Measurements from ENCODE around the gene MEIKIN.
A peak's percentile ranks its signal among the peaks of the same experiment; 100 is the strongest.
"Not testable (repeated sequence)": the region's sequence is repeated elsewhere in the genome, so short reads cannot be mapped to it uniquely, and the experiment has no call there.

Gene MEIKIN

DNA sequence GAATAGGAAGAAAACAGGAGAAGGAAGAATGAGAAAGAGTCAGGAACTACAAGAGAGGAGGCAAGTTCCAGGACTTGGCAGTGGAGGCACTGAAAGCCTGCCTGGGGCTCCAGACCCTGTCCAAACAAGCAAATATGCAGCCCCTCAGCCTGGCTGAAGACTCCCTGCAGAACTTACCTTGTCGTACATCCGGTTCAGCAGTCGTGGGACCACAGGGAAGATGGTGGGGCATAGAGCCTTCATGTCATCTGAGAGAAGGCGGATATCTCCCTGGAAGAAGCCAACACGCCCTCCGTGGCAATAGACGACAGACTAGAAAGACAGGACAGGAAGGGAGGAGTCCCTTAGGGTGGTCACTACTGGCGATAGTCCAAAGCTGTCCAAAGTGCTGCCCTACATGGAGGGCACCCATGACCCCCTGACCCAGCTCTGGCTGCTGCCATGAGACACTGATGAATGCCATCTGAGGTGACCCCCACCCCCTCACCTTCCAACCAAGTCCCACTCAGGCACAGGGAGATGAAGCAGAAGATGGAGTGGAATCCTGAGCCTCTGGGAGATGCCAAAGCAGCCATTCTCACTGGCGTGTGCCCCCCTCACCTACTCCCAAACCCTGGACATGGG lies 27.7 kb upstream of the MEIKIN start:
- no peak for DNase-seq

DNA sequence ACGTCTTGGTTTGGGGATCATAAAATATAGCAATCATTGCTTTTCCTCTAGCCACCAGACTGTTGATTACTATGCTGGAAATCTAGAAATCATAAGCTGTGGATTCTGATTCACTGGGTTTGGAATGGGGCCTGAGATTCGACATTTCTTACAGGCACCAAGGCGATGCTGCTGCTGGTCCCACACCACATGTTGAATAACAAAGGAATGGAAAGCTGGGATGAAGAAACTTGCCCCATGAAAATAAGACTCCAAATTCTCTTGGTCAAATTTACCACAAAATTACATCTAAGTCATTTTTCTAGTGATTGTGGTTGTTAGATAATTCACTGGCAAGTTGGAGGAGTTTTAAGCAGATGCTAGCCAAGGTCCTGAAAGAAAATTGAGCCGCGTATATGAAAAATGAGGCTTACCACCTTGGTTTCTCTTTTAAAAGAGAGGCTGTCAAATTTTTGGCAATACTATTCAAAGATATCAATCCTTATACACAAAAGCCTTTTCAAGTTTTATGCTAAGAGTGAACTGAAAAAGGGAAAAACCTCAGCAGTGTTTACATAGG lies 23.0 kb upstream of the MEIKIN start:
- DNase-seq, result no peak

DNA sequence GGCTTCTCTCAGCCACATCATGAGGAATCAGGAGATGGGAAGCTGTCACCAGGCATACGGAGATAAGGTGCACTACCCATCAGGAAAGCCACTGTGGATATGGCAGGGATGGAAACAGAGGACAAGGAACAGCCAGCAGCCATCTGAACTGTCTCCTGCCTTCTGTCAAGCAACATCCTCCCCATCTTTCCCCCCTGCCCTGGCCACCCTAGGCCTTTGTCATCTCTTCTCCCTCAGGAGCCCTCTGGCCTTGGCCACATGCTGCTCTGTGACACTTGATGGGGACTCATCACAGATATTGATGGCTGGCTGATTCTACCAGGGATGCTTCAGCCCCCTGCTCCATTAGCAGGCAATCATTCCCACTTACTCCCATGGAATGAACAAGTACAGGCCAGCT lies 21.1 kb upstream of the MEIKIN start:
- no peak for DNase-seq

DNA sequence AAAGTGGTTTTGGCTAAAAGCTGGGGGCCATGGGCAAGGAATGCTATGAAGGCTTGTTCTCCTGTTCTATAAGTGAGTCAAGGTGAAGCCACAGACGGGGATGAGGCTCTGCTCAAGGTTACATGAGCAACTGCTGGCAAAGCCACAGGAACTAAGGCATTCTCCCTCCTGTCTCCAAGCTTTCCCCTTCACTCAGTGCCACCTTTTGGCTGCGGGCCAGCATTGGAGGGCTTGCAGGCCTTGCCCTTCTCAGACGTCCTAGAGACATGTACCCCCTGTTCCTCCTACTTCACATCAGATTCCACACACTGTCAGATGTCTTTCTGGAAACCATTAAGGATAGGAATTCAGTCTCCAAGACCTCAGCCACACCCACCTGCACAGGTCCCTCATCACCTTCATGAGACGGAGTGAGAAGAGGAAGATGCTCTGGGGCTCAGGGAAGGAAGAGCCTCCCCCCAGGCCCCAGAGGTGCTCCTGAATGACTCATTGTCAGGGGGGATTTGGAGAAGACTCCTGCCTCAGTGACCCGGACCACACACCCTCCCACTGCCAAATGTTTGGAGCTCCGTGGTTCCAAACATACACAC lies 20.5 kb upstream of the MEIKIN start:
- DNase-seq, result no peak

DNA sequence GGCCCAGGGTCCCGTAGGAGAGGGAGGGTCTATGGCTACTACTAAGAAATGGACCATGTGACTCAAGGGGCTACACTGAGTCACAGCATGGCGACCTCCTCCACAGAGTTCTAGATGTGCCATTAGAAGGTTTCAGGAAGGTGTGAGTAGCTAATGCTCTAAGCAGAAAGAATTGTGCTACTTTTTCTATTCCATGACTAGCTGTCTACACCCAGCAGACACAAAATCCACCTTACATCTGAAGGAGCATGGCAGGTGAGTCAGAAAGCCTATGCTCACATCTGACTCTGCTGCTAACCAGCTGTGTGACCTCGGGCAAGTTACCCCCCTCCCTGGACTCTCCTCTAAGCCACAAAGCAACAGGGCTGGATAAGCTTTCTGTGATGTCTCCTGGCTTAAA lies 14.4 kb upstream of the MEIKIN start:
- no peak for DNase-seq

DNA sequence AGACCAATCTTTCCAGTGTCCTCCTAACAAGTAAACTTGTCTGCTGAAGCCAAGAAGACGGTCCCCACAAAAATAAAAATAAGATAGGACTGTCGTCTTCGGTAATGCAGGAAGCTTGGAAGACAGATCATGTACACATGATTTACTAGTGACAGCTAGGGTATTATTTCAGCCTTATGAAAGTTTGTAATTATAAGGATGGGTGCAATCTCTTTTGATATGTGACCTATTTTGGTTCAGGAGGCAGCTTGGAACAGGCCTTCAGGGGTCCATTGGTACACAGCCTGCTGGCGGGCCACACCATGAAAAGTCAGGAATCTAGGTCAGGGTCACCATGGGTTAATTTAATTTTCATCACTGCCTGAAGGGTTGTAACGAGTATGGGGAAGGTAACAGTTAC lies 13.7 kb upstream of the MEIKIN start:
- DNase-seq, result no peak

DNA sequence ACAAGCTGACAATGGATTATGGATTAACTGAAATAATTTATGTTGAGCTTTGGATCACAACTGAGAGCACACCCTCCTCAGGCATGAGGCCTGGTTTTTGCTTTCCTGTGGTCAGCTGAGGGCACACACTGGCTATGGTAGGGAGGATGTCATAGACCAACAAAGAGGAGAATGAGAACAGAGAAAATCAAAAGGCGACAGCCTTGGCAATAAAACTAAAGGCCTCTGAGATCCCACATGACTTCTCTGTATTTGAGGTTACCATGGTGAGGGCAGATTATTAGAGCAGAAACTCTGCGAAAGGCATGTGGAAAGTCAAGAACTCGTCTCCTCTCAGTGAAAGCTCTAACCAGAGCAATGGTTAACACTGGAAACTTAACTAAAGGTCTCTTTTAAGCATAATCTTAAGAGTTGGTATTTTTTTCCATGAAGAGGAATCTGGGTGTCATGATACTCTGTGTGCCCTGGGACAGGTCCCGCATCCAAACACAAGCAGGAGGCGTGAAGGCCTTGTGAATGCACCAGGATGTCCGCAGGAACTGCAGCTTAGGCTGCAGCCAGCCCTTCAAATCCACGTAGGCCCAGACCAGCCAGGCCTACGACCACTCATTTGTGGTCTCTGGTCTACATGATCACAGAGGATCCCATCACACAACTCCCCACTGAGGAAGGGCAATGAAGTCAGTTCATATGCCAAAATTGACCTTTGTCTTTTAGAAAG lies 12.4 kb upstream of the MEIKIN start:
- DNase-seq, result no peak

DNA sequence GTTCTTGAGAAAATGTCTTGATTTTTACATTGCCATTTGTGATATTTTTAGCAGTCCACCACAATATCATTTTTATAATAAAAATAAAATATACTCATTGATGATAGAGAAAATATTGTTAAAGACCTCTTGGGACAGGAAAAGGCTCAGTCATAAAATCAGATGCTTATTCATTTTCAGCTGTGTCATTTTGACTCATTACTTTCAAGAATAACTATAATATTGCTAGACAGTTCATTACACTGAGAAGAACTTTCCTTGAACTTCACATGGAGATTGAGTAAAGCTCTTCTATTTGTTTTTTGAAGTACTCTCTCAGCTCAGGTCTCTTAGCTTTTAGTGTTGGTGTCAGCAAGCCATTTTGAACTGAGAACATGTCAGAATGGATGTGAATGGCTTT lies 8.5 kb upstream of the MEIKIN start:
- no peak for DNase-seq

DNA sequence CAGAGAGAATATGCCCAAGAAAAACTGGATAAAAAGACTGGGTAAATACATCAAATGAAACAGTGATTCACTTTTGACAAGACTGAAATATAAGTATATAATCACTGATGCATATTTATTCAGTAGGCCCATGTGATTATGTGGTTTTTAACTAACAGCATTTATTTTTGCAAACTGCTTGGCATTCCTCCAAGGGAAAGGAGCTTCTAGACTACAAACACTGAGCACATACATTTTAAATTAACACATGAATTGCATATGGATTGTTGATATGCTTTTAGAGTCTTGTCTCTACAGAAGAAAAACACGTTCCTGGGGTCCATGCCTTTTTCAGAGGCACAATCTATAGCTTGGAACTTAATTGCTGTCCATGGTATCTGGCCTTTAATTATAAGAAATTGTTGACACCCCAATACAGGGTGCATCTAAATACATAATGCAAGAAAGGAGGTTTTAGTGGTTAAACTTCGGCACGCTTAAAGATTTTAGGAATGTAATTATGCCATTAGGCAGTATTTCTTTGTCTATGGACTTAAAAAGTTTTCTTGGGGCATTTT lies 6.9 kb upstream of the MEIKIN start:
- peak; percentile 20 for DNase-seq

DNA sequence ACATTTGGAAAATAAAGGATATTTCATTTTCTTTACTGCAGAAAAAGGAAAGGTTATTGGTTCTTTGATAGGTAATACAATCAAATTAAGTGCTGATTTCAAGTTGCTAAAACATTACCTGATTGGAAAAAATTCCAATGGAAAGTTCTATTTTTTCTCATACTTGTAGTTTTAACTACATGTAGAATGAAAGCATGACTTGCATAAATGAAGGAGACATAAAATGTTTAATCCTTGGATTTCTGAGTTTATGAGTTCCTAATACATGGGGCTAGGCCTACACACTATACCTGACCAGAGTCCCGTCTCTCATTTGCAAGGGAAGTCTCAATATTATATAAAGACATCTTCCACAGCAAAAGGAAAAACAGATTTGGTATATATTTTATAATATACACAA lies 5.2 kb upstream of the MEIKIN start:
- DNase-seq, result no peak

DNA sequence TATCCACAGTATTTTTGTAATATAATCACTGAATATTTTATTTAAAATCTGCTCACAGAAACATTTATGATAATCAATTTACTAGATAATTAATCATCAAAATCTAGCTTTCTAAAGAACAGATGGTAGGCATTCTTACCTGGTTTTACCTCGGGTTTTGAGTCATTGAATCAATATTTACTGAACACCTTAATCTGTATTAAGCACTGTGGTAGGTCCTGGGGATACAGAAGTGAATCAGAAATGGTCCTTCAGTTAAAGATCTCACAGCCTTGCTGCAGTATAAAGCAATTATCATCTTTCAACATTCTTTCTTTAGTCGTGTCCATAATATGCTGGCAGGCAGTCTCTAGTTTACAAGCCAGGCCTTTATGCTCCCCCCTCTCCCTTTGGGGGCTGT lies 2.0 kb upstream of the MEIKIN start:
- no peak for DNase-seq

DNA sequence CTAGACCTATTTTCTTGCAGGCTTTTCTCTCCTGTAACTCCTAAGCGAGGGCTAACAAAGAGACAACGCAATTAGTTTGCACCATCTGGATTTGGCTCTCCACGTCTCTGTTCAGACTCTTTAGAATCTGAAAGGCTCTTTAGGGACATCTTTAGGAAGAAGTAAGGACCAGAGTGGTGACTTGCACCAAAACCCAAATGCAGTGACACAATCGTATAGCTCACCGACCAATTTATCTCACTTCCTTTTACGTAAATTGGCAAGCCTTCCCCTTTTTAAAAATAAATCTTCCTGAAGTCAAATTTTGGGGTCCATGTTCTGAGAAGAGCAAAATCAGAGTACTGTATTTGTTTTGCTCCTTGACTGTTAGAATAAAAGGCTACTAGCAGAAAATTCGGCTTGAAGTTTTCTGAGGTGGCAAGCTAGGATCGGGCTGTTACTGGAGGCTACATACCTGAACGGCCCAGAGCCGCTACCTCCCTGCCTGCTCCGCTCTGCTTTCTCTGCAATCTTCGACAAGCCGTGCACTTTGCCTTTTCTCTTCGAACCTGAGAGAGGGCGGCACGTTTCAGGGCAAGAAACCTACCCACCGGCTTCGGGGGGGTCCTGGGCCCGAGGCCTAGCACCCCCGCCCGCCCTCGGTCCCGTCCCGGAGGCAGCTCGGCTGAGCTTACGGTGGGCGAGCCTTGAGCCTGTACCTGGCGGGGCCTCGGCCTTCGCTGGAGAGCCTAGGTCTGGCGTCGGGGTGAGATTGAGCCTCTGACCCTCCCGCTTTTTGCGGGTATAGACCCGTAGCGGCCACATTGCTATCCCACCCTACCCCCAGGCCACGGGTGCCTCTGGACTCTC lies 537 bp downstream of the MEIKIN start:
- DNase-seq, result no peak

DNA sequence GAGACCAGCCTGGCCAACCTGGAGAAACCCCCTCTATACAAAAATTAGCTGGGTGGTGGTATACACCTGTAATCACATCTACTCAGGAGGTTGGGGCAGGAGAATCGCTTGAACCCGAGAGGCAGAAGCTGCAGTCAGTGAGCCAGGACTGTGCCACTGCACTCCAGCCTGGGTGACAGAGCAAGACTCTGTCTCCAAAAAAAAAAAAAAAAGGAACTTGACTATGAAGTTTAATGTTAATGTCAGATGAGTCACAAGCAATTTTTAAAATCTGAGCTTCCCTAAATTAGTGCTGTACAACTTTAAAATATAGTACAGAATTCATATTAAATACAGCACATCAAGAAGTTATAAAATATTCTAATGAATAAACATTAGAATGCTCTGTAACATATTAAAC lies 1.5 kb downstream of the MEIKIN start:
- DNase-seq, result no peak

DNA sequence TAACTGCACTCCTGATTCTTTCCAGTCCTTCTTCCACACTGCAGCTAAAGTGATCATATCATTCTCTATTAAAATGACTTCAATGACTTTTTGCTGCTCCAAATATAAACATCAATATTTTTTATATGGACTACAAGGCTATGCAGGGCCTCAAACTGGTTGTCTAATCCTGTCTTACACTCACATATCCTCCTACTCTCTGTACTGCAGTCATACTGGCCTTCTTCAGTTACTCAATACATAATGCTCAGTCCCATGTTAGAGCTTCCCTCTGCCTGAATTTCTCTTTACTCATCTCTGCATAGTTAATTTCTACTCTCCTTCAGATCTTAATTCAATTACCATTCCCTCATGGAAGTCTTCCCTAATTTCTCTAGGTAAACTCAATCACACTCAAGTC lies 3.4 kb downstream of the MEIKIN start:
- no peak for DNase-seq

DNA sequence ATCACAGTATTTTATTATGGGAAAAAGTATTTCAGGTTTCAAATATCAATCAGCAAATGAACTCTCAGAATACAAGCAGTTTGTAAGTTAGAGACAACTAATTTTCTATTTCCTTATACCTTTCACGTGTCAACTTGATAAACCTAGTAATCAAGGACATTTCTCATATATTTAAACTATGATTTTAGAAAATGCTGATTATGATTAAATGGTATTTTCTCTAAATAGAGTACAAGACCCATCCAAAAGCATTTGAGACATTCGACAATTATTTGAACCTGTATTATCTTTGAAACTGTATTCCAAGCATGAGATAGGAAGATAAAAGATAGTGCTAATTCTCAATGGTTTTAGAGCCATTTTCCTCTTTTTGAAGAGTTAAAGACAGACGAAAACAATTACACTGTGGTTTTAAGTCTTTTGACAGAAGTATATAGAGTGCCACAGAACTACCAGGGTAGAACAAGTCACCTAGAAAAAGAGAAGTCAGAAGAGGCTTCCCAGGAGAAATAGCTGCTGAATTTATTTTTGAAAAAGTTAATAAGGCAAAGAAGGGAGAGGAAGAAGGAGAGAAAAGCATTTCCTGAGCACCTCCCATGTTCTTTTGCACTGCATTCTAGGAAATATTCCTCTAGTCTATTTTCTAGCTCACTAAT lies 5.6 kb downstream of the MEIKIN start:
- no peak for DNase-seq

DNA sequence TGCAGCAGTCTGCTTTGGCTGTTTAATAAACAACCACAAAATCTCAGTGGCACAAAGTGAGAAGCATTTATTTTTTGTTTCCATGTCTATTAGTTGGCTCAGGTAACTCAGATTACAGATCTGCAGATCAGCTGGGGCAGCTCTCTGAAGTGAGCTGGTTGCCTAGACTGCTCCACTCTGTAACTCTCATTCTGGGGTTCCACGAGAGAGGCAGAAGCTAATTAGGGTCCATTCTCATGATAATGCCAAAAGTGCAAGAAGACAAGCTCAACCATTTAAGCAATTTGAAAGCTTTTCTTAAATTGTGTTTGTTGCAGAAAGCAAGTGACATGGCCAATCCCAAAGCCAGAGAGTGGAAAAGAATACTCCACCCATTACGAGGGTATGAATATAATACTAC lies 13.2 kb downstream of the MEIKIN start:
- DNase-seq, result no peak

DNA sequence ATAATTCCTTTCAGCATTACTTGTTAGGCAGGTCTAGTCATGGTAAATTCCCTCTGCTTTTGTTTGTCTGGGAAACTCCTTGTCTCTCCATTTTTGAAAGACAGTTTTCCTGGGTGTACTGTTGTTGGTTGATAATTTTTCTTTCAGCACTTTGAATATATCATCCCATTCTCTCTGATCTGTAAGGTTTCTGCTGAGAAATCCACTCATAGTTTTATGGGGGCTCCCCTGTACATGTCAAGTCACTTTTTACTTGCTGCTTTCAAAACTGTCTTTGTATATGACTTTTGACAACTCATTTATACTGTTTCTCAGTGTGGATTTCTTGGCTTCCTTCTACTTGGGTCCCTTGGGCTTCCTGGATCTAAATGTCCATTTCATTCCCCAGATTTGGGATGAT lies 16.5 kb downstream of the MEIKIN start:
- DNase-seq, result no peak

DNA sequence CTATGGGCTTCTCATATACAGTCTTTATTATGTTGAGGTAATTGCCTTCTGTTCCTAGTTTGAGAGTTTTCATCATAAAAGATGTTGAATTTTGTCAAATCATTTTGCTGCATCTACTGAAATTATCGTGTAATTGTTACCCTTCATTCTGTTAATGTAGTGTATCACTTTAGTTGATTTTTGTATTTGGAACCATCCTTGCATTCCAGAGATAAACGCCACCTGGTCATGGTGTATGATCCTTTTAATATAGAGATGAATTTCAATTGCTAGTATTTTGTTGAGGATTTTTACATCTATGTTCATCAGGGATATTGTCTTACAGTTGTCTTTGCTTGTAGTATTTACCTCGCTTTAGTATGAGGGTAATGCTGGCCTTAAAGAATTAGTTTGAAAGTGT lies 19.3 kb downstream of the MEIKIN start:
- no peak for DNase-seq

DNA sequence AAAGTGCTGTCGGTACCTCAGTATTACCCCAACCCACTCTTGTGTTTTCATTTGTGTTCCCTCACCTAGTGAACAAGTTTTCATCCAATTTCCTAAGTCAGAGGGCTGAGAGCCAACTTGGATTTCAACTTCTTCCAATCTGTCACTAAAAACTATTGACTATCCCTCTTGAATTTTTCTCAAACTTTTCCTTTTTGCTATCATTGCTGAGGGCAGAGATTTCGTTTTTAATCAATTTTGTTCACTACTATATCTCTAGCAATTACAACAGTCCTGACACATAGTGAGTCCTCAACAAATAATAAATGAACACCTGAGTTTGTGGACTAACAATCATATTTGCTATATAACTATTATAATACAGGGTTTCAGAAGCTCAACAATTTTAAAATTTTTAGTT lies 29.0 kb downstream of the MEIKIN start:
- no peak for DNase-seq

DNA sequence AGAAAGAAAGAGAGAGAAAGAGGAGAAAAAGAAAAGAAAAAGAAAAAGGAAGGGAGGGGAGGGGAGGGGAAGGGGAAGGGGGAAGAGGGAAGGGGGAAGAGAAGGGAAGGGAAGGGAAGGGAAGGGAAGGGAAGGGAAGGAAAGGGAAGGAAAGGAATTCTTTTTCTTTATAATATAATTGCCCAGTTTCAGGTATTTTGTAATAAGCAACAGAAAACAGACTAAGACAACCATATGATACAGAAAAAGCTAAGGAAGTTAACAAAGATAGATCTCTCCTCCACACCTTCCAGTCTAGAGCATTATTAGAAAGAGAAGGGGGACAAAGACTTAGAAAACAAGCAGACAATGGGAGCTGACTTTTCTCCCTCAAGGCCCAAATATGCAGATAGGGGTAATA lies 31.0 kb downstream of the MEIKIN start:
- DNase-seq, result no peak

DNA sequence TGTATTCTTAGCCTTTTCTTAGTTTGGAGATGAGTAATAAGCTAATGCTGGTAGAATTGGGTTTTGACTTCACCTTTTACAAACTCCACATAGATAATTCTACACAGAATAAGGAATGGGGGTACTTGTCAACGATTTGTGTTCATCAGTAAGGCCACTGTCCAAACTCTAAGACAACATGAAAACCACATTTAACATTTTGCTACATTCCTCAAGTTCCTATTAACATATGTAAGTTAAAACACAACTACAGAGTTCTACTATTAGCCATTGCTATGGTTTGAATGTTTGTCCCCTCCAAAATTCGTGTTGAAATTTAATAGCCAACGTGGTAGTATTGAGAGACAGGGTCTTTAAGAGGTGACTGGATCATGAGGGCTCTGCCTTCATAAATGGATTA lies 31.9 kb downstream of the MEIKIN start:
- no peak for DNase-seq

DNA sequence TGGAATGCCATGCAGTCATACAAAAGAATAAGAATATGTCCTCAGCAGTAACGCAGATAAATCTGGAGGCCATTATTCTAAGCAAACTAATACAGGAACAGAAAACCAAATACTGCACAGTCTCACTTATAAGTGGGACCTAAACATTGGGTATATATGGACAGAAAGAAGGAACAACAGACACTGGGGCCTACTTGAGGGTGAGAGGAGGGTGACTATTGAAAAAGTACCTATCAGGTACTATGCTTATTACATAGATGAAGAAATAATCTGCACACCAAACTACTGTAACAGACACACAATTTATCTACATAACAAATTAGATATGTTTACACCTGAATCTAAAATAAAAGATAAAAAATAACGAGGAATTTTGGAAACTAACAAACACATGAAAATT lies 38.8 kb downstream of the MEIKIN start:
- no peak for DNase-seq

DNA sequence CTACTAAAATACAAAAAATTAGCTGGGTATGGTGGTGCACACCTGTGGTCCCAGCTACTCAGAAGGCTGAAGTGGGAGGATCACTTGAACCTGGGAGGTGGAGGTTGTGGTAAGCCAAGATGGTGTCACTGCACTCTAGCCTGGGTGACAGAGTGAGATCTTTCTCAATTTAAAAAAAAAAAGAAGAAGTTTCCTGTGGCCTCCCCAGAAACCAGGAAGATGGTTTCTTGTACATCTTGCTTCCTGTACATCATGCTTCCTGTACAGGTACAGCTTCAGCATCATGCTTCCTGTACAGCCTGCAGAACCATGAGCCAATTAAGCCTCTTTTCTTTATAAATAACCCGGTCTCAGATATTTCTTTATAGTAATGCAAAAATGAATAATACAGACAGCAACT lies 43.2 kb downstream of the MEIKIN start:
- DNase-seq, result not testable (repeated sequence)

Measured in NCI-H1436 treated with DMSO at 0.1 percent for 48 hours (cell line).